H1 (cell line): ENCODE results near the gene ING1.

Source experiments
- POLR2A ChIP-seq, 2 experiments: IDR thresholded peaks; 1 replicate in 1 of 2; 2 replicates in 1 of 2; pipeline ENCODE4 v1.6.1; 2011; ENCODE audit warnings: low read depth in 2 of 2, low read length in 2 of 2, mild to moderate bottlenecking in 2 of 2; ENCODE audit errors: control extremely low read depth in 1 of 2
- TF ChIP-seq, protein P1 (sequence below), 3 experiments: IDR thresholded peaks; 1 replicate in 2 of 3; 2 replicates in 1 of 3; pipeline versions ENCODE4 v1.5.1 to v1.6.1; 2011; ENCODE audit warnings: low read length in 3 of 3, mild to moderate bottlenecking in 3 of 3, inconsistent platforms in 2 of 3, low read depth in 1 of 3, moderate library complexity in 1 of 3; ENCODE audit not compliant: insufficient read depth in 1 of 3; ENCODE audit errors: control extremely low read depth in 1 of 3

DNA sequence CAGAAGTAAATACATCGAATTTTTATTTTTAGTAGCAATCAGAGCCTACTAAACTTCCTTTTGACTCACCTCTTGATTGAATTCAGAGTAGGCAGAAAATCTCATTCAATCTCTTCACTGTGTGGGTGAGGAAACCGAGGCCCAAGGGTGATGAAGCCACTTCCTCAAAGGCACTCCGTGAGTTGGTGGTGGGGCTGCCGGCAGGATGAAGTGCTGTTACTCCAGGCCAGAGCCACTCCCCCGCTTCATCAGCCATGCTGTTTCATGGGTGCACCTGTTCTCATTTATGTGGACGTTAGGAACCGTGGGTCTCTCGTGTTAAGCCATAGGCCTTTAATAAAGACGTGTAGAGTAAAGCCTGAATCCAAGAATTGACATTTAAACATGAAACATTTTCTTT, 13.2 kb downstream of the ING1 start:
- TF ChIP-seq, protein P1, sequence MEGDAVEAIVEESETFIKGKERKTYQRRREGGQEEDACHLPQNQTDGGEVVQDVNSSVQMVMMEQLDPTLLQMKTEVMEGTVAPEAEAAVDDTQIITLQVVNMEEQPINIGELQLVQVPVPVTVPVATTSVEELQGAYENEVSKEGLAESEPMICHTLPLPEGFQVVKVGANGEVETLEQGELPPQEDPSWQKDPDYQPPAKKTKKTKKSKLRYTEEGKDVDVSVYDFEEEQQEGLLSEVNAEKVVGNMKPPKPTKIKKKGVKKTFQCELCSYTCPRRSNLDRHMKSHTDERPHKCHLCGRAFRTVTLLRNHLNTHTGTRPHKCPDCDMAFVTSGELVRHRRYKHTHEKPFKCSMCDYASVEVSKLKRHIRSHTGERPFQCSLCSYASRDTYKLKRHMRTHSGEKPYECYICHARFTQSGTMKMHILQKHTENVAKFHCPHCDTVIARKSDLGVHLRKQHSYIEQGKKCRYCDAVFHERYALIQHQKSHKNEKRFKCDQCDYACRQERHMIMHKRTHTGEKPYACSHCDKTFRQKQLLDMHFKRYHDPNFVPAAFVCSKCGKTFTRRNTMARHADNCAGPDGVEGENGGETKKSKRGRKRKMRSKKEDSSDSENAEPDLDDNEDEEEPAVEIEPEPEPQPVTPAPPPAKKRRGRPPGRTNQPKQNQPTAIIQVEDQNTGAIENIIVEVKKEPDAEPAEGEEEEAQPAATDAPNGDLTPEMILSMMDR (IDR thresholded peaks at IDR 0.05; ENCODE audit: control extremely low read depth in 1 of 3, insufficient read depth in 1 of 3, low read depth in 1 of 3, low read length in 3 of 3) = no peak
- no peak for TF ChIP-seq POLR2A (IDR thresholded peaks at IDR 0.05; ENCODE audit: control extremely low read depth in 1 of 2, low read depth in 2 of 2, low read length in 2 of 2)
